ENCODE data around the gene CDK11B.
A peak's percentile ranks its signal among the peaks of the same experiment; 100 is the strongest.

The CDK11B gene

GRCh38 chr1:1614204-1614953, 44.4 kb downstream of the CDK11B start:
- Histone ChIP-seq H3K36me3 (ENCODE audit: control insufficient read depth, low read depth, low read length) (no peaks in the 10 kb centered on the region), H3K4me1 (ENCODE audit: control insufficient read depth, low read depth, low read length) (peaks cover 4% of the 10 kb centered on the region), H3K9me3 (ENCODE audit: control insufficient read depth, low read depth, low read length) (no peaks in the 10 kb centered on the region), H3K27me3 (ENCODE audit: control insufficient read depth, insufficient read depth, low read length) (no peaks in the 10 kb centered on the region), H3K27ac (ENCODE audit: low read length) (no peak overlapping the region), H3K9ac (ENCODE audit: low read length) (peak overlapping the region; percentile 94), H3K4me3 (ENCODE audit: low read length) (peak overlapping the region; percentile 87)

GRCh38 chr1:1613509-1614082, 45.2 kb downstream of the CDK11B start:
- Histone ChIP-seq H3K4me3 (ENCODE audit: low read length) (no peak overlapping the region), H3K4me1 (ENCODE audit: control insufficient read depth, low read depth, low read length) (peaks cover 4% of the 10 kb centered on the region), H3K36me3 (ENCODE audit: control insufficient read depth, low read depth, low read length) (no peaks in the 10 kb centered on the region), H3K9ac (ENCODE audit: low read length) (no peak overlapping the region), H3K27ac (ENCODE audit: low read length) (no peak overlapping the region), H3K9me3 (ENCODE audit: control insufficient read depth, low read depth, low read length) (no peaks in the 10 kb centered on the region), H3K27me3 (ENCODE audit: control insufficient read depth, insufficient read depth, low read length) (no peaks in the 10 kb centered on the region)

- H3K4me1 ChIP-seq (ENCODE audit: control insufficient read depth, low read depth, low read length), result peaks cover 4% of the 10 kb centered on the region
- no peaks in the 10 kb centered on the region for H3K9me3 ChIP-seq (ENCODE audit: control insufficient read depth, low read depth, low read length)
- H3K27me3 ChIP-seq (ENCODE audit: control insufficient read depth, insufficient read depth, low read length), result no peaks in the 10 kb centered on the region
- H3K27ac ChIP-seq (ENCODE audit: low read length), result no peak overlapping the region
- no peak overlapping the region for H3K4me3 ChIP-seq (ENCODE audit: low read length)
- H3K36me3 ChIP-seq (ENCODE audit: control insufficient read depth, low read depth, low read length), result no peaks in the 10 kb centered on the region
- no peak overlapping the region for H3K9ac ChIP-seq (ENCODE audit: low read length)
These were observed 46.8 kb downstream of the CDK11B start for GRCh38 chr1:1612104-1612400.

GRCh38 chr1:1610796-1611195, 48.0 kb downstream of the CDK11B start:
- Histone ChIP-seq H3K36me3 (ENCODE audit: control insufficient read depth, low read depth, low read length) (no peaks in the 10 kb centered on the region), H3K4me1 (ENCODE audit: control insufficient read depth, low read depth, low read length) (peaks cover 4% of the 10 kb centered on the region), H3K9ac (ENCODE audit: low read length) (no peak overlapping the region), H3K27me3 (ENCODE audit: control insufficient read depth, insufficient read depth, low read length) (no peaks in the 10 kb centered on the region), H3K9me3 (ENCODE audit: control insufficient read depth, low read depth, low read length) (no peaks in the 10 kb centered on the region), H3K4me3 (ENCODE audit: low read length) (no peak overlapping the region), H3K27ac (ENCODE audit: low read length) (no peak overlapping the region)

- H3K9me3 ChIP-seq (ENCODE audit: control insufficient read depth, low read depth, low read length), result no peaks in the 10 kb centered on the region
- H3K4me1 ChIP-seq (ENCODE audit: control insufficient read depth, low read depth, low read length), result peaks cover 4% of the 10 kb centered on the region
- no peak overlapping the region for H3K4me3 ChIP-seq (ENCODE audit: low read length)
- H3K36me3 ChIP-seq (ENCODE audit: control insufficient read depth, low read depth, low read length), result no peaks in the 10 kb centered on the region
- H3K27ac ChIP-seq (ENCODE audit: low read length), result no peak overlapping the region
- no peaks in the 10 kb centered on the region for H3K27me3 ChIP-seq (ENCODE audit: control insufficient read depth, insufficient read depth, low read length)
- H3K9ac ChIP-seq (ENCODE audit: low read length), result no peak overlapping the region
These were observed 48.9 kb downstream of the CDK11B start for GRCh38 chr1:1609822-1610485.

- H3K9me3 ChIP-seq (ENCODE audit: control insufficient read depth, low read depth, low read length), result no peaks in the 10 kb centered on the region
- H3K27me3 ChIP-seq (ENCODE audit: control insufficient read depth, insufficient read depth, low read length), result peaks cover 23% of the 10 kb centered on the region
- no peak overlapping the region for H3K9ac ChIP-seq (ENCODE audit: low read length)
- H3K4me3 ChIP-seq (ENCODE audit: low read length), result no peak overlapping the region
- no peak overlapping the region for H3K27ac ChIP-seq (ENCODE audit: low read length)
- no peaks in the 10 kb centered on the region for H3K4me1 ChIP-seq (ENCODE audit: control insufficient read depth, low read depth, low read length)
- H3K36me3 ChIP-seq (ENCODE audit: control insufficient read depth, low read depth, low read length), result no peaks in the 10 kb centered on the region
These were observed 52.6 kb downstream of the CDK11B start for GRCh38 chr1:1606232-1606631.

- Histone ChIP-seq H3K9me3 (ENCODE audit: control insufficient read depth, low read depth, low read length) (no peaks in the 10 kb centered on the region), H3K4me1 (ENCODE audit: control insufficient read depth, low read depth, low read length) (no peaks in the 10 kb centered on the region), H3K36me3 (ENCODE audit: control insufficient read depth, low read depth, low read length) (no peaks in the 10 kb centered on the region), H3K27ac (ENCODE audit: low read length) (no peak overlapping the region), H3K9ac (ENCODE audit: low read length) (no peak overlapping the region), H3K4me3 (ENCODE audit: low read length) (no peak overlapping the region), H3K27me3 (ENCODE audit: control insufficient read depth, insufficient read depth, low read length) (peaks cover 28% of the 10 kb centered on the region)
These were observed 53.1 kb downstream of the CDK11B start for GRCh38 chr1:1605724-1606123.

- peaks cover 34% of the 10 kb centered on the region for H3K27me3 ChIP-seq (ENCODE audit: control insufficient read depth, insufficient read depth, low read length)
- no peak overlapping the region for H3K9ac ChIP-seq (ENCODE audit: low read length)
These were observed 53.7 kb downstream of the CDK11B start for GRCh38 chr1:1605034-1605591.

GRCh38 chr1:1604374-1605033, 54.3 kb downstream of the CDK11B start:
- no peak overlapping the region for H3K4me3 ChIP-seq (ENCODE audit: low read length)
- H3K9ac ChIP-seq (ENCODE audit: low read length), result no peak overlapping the region
- H3K36me3 ChIP-seq (ENCODE audit: control insufficient read depth, low read depth, low read length), result no peaks in the 10 kb centered on the region
- H3K4me1 ChIP-seq (ENCODE audit: control insufficient read depth, low read depth, low read length), result no peaks in the 10 kb centered on the region
- peaks cover 35% of the 10 kb centered on the region for H3K27me3 ChIP-seq (ENCODE audit: control insufficient read depth, insufficient read depth, low read length)
- H3K27ac ChIP-seq (ENCODE audit: low read length), result no peak overlapping the region
- H3K9me3 ChIP-seq (ENCODE audit: control insufficient read depth, low read depth, low read length), result no peaks in the 10 kb centered on the region

More at GRCh38 chr1:1605034-1605591, 53.7 kb downstream of the CDK11B start:
- Histone ChIP-seq H3K36me3 (ENCODE audit: control insufficient read depth, low read depth, low read length) (no peaks in the 10 kb centered on the region), H3K4me1 (ENCODE audit: control insufficient read depth, low read depth, low read length) (no peaks in the 10 kb centered on the region), H3K9me3 (ENCODE audit: control insufficient read depth, low read depth, low read length) (no peaks in the 10 kb centered on the region), H3K4me3 (ENCODE audit: low read length) (no peak overlapping the region), H3K27ac (ENCODE audit: low read length) (no peak overlapping the region)

GRCh38 chr1:1603671-1604373, 55.0 kb downstream of the CDK11B start:
- peaks cover 42% of the 10 kb centered on the region for H3K27me3 ChIP-seq (ENCODE audit: control insufficient read depth, insufficient read depth, low read length)

GRCh38 chr1:1602968-1603506, 55.8 kb downstream of the CDK11B start:
- H3K27ac ChIP-seq (ENCODE audit: low read length), result no peak overlapping the region

More at GRCh38 chr1:1603671-1604373, 55.0 kb downstream of the CDK11B start:
- H3K4me1 ChIP-seq (ENCODE audit: control insufficient read depth, low read depth, low read length), result no peaks in the 10 kb centered on the region
- no peaks in the 10 kb centered on the region for H3K36me3 ChIP-seq (ENCODE audit: control insufficient read depth, low read depth, low read length)
- H3K9ac ChIP-seq (ENCODE audit: low read length), result no peak overlapping the region
- H3K4me3 ChIP-seq (ENCODE audit: low read length), result no peak overlapping the region
- no peaks in the 10 kb centered on the region for H3K9me3 ChIP-seq (ENCODE audit: control insufficient read depth, low read depth, low read length)
- H3K27ac ChIP-seq (ENCODE audit: low read length), result no peak overlapping the region

More at GRCh38 chr1:1602968-1603506, 55.8 kb downstream of the CDK11B start:
- Histone ChIP-seq H3K4me1 (ENCODE audit: control insufficient read depth, low read depth, low read length) (no peaks in the 10 kb centered on the region), H3K36me3 (ENCODE audit: control insufficient read depth, low read depth, low read length) (no peaks in the 10 kb centered on the region), H3K9me3 (ENCODE audit: control insufficient read depth, low read depth, low read length) (no peaks in the 10 kb centered on the region), H3K27me3 (ENCODE audit: control insufficient read depth, insufficient read depth, low read length) (peaks cover 50% of the 10 kb centered on the region), H3K4me3 (ENCODE audit: low read length) (no peak overlapping the region), H3K9ac (ENCODE audit: low read length) (no peak overlapping the region)

Measured in iPS-18a (cell line).